HL-60 (cell line): ENCODE measurements around the gene GID8.

Experiments used
- DNase-seq, 2 experiments: peaks; one replicate each; pipeline ENCODE4 v3.0.0-alpha.2; 2010 to 2020; ENCODE audit warnings: low read depth in 1 of 2, low spot score in 1 of 2
- H3K27ac ChIP-seq: fragments of 250-450 bp; sonication (Bioruptor Pico); replicated peaks from 2 replicates; pipeline ENCODE4 v1.5.1; 2020; ENCODE audit warnings: mild to moderate bottlenecking, moderate library complexity
- H3K27me3 ChIP-seq: fragments of 250-450 bp; sonication (Bioruptor Pico); 2 replicates; pipeline ENCODE4 v1.5.1; 2021; ENCODE audit warnings: mild to moderate bottlenecking, moderate library complexity; ENCODE audit not compliant: insufficient read depth, poor library complexity, severe bottlenecking
- H3K4me3 ChIP-seq: replicated peaks from 2 replicates; pipeline ENCODE4 v1.5.1; 2011; ENCODE audit warnings: mild to moderate bottlenecking, control low read depth, low read length; ENCODE audit not compliant: insufficient read depth
- GABPA ChIP-seq: IDR thresholded peaks from 2 replicates; pipeline ENCODE4 v1.6.1; 2012; ENCODE audit warnings: low read depth
- POLR2AphosphoS5 ChIP-seq: IDR thresholded peaks from 2 replicates; pipeline ENCODE4 v1.6.1; 2012; ENCODE audit warnings: low read depth
- SPI1 ChIP-seq: IDR thresholded peaks from 2 replicates; pipeline ENCODE4 v1.6.1; 2012; ENCODE audit warnings: low read depth, mild to moderate bottlenecking, borderline replicate concordance
- TF ChIP-seq, protein P1 (sequence below): IDR thresholded peaks from 2 replicates; pipeline ENCODE4 v1.6.1; 2012; ENCODE audit warnings: low read depth; ENCODE audit not compliant: insufficient replicate concordance
- TF ChIP-seq, protein P2 (sequence below): IDR thresholded peaks from one replicate; pipeline ENCODE4 v1.5.1; 2011; ENCODE audit warnings: low read length, control low read depth, inconsistent platforms; ENCODE audit not compliant: insufficient read depth

GID8 gene

DNA sequence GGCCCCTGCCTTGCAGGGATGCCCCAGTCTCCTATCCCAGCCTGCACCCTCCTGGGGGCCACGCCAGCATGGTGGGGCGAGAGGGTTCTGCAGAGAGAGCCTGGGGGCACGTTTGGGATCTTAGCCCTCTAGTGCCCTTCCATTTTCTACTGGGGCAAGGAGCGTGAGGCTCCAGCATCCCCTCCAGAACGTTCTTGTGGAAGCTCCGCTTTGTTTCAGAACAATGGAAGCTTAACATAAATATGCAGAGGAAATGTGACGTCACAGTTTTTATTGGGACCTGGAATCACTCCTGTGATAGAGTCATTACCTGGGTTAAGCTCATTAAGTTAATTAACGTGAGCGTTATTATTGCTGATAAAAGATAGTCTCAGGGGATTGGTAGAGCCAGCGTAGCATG is 49.2 kb downstream of the GID8 start:
- Histone ChIP-seq H3K4me3 (no peak overlapping the region), H3K27ac (no peak overlapping the region), H3K27me3 (peaks cover 14% of the 10 kb centered on the region)
- TF ChIP-seq, protein P1, sequence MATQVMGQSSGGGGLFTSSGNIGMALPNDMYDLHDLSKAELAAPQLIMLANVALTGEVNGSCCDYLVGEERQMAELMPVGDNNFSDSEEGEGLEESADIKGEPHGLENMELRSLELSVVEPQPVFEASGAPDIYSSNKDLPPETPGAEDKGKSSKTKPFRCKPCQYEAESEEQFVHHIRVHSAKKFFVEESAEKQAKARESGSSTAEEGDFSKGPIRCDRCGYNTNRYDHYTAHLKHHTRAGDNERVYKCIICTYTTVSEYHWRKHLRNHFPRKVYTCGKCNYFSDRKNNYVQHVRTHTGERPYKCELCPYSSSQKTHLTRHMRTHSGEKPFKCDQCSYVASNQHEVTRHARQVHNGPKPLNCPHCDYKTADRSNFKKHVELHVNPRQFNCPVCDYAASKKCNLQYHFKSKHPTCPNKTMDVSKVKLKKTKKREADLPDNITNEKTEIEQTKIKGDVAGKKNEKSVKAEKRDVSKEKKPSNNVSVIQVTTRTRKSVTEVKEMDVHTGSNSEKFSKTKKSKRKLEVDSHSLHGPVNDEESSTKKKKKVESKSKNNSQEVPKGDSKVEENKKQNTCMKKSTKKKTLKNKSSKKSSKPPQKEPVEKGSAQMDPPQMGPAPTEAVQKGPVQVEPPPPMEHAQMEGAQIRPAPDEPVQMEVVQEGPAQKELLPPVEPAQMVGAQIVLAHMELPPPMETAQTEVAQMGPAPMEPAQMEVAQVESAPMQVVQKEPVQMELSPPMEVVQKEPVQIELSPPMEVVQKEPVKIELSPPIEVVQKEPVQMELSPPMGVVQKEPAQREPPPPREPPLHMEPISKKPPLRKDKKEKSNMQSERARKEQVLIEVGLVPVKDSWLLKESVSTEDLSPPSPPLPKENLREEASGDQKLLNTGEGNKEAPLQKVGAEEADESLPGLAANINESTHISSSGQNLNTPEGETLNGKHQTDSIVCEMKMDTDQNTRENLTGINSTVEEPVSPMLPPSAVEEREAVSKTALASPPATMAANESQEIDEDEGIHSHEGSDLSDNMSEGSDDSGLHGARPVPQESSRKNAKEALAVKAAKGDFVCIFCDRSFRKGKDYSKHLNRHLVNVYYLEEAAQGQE: no peak
- no peak for TF ChIP-seq POLR2AphosphoS5
- TF ChIP-seq GABPA: no peak
- no peak for TF ChIP-seq SPI1
- TF ChIP-seq, protein P2, sequence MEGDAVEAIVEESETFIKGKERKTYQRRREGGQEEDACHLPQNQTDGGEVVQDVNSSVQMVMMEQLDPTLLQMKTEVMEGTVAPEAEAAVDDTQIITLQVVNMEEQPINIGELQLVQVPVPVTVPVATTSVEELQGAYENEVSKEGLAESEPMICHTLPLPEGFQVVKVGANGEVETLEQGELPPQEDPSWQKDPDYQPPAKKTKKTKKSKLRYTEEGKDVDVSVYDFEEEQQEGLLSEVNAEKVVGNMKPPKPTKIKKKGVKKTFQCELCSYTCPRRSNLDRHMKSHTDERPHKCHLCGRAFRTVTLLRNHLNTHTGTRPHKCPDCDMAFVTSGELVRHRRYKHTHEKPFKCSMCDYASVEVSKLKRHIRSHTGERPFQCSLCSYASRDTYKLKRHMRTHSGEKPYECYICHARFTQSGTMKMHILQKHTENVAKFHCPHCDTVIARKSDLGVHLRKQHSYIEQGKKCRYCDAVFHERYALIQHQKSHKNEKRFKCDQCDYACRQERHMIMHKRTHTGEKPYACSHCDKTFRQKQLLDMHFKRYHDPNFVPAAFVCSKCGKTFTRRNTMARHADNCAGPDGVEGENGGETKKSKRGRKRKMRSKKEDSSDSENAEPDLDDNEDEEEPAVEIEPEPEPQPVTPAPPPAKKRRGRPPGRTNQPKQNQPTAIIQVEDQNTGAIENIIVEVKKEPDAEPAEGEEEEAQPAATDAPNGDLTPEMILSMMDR: no peak
- no peak for DNase-seq

DNA sequence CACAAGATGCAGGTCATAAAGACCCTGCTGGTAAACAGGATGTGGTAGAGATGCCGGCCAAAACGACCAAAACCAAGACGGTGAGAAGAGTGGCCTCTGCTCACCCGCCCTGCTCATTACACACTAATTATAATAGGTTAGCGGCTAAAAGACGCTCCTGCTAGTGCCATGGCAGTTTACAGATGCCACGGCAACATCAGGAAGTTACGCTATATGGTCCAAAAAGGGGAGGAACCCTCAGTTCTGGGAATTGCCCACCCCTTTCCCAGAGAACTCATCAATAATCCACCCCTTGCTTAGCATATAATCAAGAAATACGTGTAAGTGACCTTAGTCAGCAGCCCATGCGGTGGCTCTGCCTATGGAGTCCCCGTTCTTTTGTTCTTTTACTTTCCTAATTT is 51.3 kb downstream of the GID8 start:
- H3K4me3 ChIP-seq: no peak overlapping the region

DNA sequence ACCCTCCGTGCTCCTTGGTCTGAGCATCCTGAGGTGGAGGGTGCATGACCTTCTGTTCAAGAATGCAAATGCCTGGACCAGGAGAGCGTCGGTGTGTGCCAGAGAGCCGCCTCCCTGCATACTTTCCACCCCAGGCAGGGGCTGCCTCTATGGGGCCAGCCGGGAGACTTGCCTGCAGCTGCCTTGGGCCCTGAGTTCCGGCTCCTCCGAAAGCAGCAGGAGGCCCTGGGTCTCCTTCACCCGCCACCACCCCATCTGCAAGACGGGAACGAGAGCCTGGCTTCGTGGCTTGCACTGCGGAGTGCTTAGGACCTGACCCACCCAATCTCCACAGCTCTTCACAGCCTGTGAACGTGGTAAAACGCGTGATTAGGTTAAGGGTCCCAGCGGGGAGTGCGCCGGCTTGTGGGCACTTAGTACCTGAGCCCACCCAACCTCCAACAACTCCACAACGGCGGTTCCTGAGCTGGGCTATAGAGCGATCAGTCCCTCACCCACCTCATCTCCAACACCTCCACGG is 52.4 kb downstream of the GID8 start:
- peaks cover 14% of the 10 kb centered on the region for H3K27me3 ChIP-seq
- TF ChIP-seq, protein P1: no peak
- TF ChIP-seq SPI1: no peak
- TF ChIP-seq, protein P2: no peak
- no peak for TF ChIP-seq GABPA
- TF ChIP-seq POLR2AphosphoS5: no peak

More for the DNA sequence above, 51.3 kb downstream of the GID8 start:
- H3K27me3 ChIP-seq: peaks cover 14% of the 10 kb centered on the region
- no peak for DNase-seq
- TF ChIP-seq POLR2AphosphoS5: no peak
- TF ChIP-seq, protein P2: no peak
- TF ChIP-seq GABPA: no peak
- TF ChIP-seq, protein P1: no peak
- no peak for TF ChIP-seq SPI1
- H3K27ac ChIP-seq: no peak overlapping the region

More for the DNA sequence above, 52.4 kb downstream of the GID8 start:
- Histone ChIP-seq H3K4me3 (no peak overlapping the region), H3K27ac (no peak overlapping the region)
- no peak for DNase-seq
